K562 (cell line): ENCODE results near the gene RTP5. TPM values are rescaled to one million over a fixed set of nuclear protein-coding genes. Genes with fewer than 3 reads are reported as not detected.

ENCODE experiments used
- NFE2 ChIP-seq: IDR thresholded peaks from 2 replicates; pipeline ENCODE4 v1.6.1; 2014; ENCODE audit warnings: antibody characterized with exemption, low read depth
- RB1 ChIP-seq: fragments of 450-650 bp; IDR thresholded peaks from 2 replicates; pipeline ENCODE4 v1.6.1; 2017; ENCODE audit warnings: low read depth, mild to moderate bottlenecking
- SAP30 ChIP-seq: fragments of 200-600 bp; sonication (generic); IDR thresholded peaks from 2 replicates; pipeline ENCODE4 v1.6.1; 2012; ENCODE audit warnings: borderline replicate concordance, low read depth, mild to moderate bottlenecking, moderate library complexity, low read length, control low read depth, inconsistent platforms; ENCODE audit not compliant: insufficient read depth, poor library complexity, severe bottlenecking
- polyA plus RNA-seq, 8 experiments: library from polyadenylated mRNA; depleted of rRNA in 4 of 8; stranded (reverse) in 5 of 8; unstranded in 3 of 8; fragments of >200 nt; fragmentation: Nextera tagmentation in 2 of 8; fragmentation: Illumina TruSeq in 1 of 8; extraction: Ambion mirVana in 2 of 8; extraction: Trizol in 1 of 8; gene quantifications; 2 replicates each; pipeline versions ENCODE4 v1.2.1 to v1.2.3, GENCODE V29; 2011 to 2014; ENCODE audit warnings: inconsistent platforms in 1 of 8, missing spikeins in 1 of 8
- total RNA-seq, 7 experiments: library from RNA; depleted of rRNA in 6 of 7; stranded (reverse); fragments of >200 nt in 6 of 7; fragmentation: Illumina TruSeq in 2 of 7; extraction: Trizol in 2 of 7; gene quantifications; 2 replicates each; pipeline versions ENCODE4 v1.2.1 to v1.2.3, GENCODE V29; 2011 to 2021; ENCODE audit warnings: low replicate concordance in 1 of 7
- TF ChIP-seq, protein P1 (sequence below), 2 experiments: fragments of 450-650 bp in 1 of 2; IDR thresholded peaks; 2 replicates each; pipeline ENCODE4 v1.6.1; 2011 to 2017; ENCODE audit warnings: low read depth in 2 of 2, antibody characterized with exemption in 1 of 2, borderline replicate concordance in 1 of 2, low read length in 1 of 2, mild to moderate bottlenecking in 1 of 2, mixed read lengths in 1 of 2; ENCODE audit not compliant: control insufficient read depth in 1 of 2

Gene RTP5
- total and polyA plus RNA-seq, 9 of the 15 experiments (the other 6 are each of a cell fraction or from before 2014, with no cell fraction given): not detected

DNA sequence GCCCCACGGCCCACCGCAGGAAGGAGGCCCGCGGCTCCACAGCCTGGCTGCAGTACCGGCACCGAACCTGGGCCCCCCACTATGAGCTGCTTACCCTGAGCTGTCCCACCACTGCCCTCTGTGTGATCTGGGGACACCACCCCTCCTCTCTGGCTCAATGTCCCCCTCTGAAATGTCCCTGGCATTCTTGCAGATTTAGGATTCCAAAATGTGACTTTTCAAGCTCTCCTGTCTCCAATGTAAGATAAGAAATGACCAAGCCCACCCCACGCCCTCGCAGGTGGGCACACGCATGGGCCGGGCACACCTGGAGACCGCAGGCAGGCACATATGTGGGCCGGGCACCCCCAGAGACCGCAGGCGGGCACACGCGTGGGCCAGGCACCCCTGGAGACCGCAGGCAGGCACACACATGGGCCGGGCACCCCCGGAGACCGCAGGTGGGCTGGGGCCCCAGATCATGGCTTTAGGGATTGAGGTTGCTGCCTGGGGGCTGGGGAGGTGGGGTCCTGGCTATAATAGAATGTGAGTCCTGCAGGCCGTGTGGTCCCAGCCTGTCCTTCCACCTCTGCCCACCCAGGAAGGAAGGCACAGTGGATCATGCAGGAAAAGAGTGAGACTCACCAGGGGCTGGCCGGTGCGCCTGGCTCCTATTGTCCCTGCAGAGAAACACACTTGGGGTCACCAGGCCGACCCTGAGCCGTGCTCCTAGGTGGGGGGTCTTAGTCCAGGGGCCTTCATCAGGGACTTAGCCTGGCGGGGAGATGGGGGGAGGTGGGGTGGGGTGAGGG, 18.0 kb upstream of the RTP5 start (continued):
- TF ChIP-seq SAP30 (no peak), RB1 (no peak), NFE2 (no peak)
- TF ChIP-seq, protein P1, sequence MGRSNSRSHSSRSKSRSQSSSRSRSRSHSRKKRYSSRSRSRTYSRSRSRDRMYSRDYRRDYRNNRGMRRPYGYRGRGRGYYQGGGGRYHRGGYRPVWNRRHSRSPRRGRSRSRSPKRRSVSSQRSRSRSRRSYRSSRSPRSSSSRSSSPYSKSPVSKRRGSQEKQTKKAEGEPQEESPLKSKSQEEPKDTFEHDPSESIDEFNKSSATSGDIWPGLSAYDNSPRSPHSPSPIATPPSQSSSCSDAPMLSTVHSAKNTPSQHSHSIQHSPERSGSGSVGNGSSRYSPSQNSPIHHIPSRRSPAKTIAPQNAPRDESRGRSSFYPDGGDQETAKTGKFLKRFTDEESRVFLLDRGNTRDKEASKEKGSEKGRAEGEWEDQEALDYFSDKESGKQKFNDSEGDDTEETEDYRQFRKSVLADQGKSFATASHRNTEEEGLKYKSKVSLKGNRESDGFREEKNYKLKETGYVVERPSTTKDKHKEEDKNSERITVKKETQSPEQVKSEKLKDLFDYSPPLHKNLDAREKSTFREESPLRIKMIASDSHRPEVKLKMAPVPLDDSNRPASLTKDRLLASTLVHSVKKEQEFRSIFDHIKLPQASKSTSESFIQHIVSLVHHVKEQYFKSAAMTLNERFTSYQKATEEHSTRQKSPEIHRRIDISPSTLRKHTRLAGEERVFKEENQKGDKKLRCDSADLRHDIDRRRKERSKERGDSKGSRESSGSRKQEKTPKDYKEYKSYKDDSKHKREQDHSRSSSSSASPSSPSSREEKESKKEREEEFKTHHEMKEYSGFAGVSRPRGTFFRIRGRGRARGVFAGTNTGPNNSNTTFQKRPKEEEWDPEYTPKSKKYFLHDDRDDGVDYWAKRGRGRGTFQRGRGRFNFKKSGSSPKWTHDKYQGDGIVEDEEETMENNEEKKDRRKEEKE (IDR thresholded peaks at IDR 0.05; ENCODE audit: borderline replicate concordance in 1 of 2, control insufficient read depth in 1 of 2, low read depth in 2 of 2, low read length in 1 of 2): no peak
